Measurements from ENCODE around the gene ANXA5.
"Not testable (repeated sequence)": the region's sequence is repeated elsewhere in the genome, so short reads cannot be mapped to it uniquely, and the experiment has no call there.

DNA sequence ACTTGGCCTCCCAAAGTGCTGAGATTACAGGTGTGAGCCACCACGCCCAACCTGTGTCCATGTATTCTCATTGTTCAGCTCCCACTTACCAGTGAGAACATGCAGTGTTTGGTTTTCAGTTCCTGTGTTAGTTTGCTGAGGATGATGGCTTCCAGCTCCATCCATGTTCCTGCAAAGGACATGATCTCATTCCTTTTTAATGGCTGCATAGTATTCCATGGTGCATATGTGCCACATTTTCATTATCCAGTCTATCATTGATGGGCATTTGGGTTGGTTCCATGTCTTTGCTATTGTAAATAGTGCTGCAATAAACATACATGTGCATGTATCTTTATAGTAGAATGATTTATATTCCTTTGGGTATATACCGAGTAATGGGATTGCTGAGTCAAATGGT lies 33.0 kb upstream of the ANXA5 start:
- not testable (repeated sequence) for TF ChIP-seq EZH2 (IDR thresholded peaks at IDR 0.05; ENCODE audit: low read length, missing control alignments)
- TF ChIP-seq, protein P1, sequence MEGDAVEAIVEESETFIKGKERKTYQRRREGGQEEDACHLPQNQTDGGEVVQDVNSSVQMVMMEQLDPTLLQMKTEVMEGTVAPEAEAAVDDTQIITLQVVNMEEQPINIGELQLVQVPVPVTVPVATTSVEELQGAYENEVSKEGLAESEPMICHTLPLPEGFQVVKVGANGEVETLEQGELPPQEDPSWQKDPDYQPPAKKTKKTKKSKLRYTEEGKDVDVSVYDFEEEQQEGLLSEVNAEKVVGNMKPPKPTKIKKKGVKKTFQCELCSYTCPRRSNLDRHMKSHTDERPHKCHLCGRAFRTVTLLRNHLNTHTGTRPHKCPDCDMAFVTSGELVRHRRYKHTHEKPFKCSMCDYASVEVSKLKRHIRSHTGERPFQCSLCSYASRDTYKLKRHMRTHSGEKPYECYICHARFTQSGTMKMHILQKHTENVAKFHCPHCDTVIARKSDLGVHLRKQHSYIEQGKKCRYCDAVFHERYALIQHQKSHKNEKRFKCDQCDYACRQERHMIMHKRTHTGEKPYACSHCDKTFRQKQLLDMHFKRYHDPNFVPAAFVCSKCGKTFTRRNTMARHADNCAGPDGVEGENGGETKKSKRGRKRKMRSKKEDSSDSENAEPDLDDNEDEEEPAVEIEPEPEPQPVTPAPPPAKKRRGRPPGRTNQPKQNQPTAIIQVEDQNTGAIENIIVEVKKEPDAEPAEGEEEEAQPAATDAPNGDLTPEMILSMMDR (conservative IDR thresholded peaks at IDR 0.05 in 1 of 2, IDR thresholded peaks at IDR 0.05 in 1 of 2; ENCODE audit: low read depth in 1 of 2, low read length in 2 of 2), result not testable (repeated sequence)
